GDM1 (cell line): ENCODE measurements around the gene KAZN.
"Not testable (repeated sequence)": the region's sequence is repeated elsewhere in the genome, so short reads cannot be mapped to it uniquely, and the experiment has no call there.

ENCODE experiments used
- DNase-seq: peaks from one replicate; lab custom pipeline; 2025; lab: John Stamatoyannopoulos, UW

The KAZN gene

GRCh38 chr1:15038232-15039016, 439.9 kb downstream of the KAZN start:
- DNase-seq: peak; percentile 30

- no peak for DNase-seq
Measured at GRCh38 chr1:15039017-15039648, 440.6 kb downstream of the KAZN start.

- no peak for DNase-seq
Measured at GRCh38 chr1:15039901-15040300, 441.4 kb downstream of the KAZN start.

- DNase-seq: not testable (repeated sequence)
Measured at GRCh38 chr1:15040685-15041084, 442.2 kb downstream of the KAZN start.

- DNase-seq: no peak
Measured at GRCh38 chr1:15042866-15043265, 444.4 kb downstream of the KAZN start.

- no peak for DNase-seq
Measured at GRCh38 chr1:15043934-15044333, 445.4 kb downstream of the KAZN start.

- no peak for DNase-seq
Measured at GRCh38 chr1:15045123-15045522, 446.6 kb downstream of the KAZN start.

GRCh38 chr1:15046487-15047165, 448.1 kb downstream of the KAZN start:
- DNase-seq: peak; percentile 52

GRCh38 chr1:15047237-15047636, 448.8 kb downstream of the KAZN start:
- DNase-seq: no peak

- DNase-seq: no peak
Measured at GRCh38 chr1:15048437-15048980, 450.0 kb downstream of the KAZN start.

- DNase-seq: no peak
Measured at GRCh38 chr1:15049067-15049466, 450.6 kb downstream of the KAZN start.

GRCh38 chr1:15051882-15052528, 453.5 kb downstream of the KAZN start:
- no peak for DNase-seq

GRCh38 chr1:15053153-15053552, 454.7 kb downstream of the KAZN start:
- no peak for DNase-seq

GRCh38 chr1:15055736-15056415, 457.4 kb downstream of the KAZN start:
- DNase-seq: no peak

- no peak for DNase-seq
Measured at GRCh38 chr1:15056515-15057285, 458.2 kb downstream of the KAZN start.

GRCh38 chr1:15057834-15058233, 459.3 kb downstream of the KAZN start:
- DNase-seq: no peak

- no peak for DNase-seq
Measured at GRCh38 chr1:15058261-15058660, 459.8 kb downstream of the KAZN start.

- no peak for DNase-seq
Measured at GRCh38 chr1:15060104-15060503, 461.6 kb downstream of the KAZN start.

GRCh38 chr1:15062479-15063099, 464.1 kb downstream of the KAZN start:
- DNase-seq: no peak

- DNase-seq: no peak
Measured at GRCh38 chr1:15063346-15063745, 464.9 kb downstream of the KAZN start.
